ENCODE data around the gene METTL1.

The METTL1 gene

DNA sequence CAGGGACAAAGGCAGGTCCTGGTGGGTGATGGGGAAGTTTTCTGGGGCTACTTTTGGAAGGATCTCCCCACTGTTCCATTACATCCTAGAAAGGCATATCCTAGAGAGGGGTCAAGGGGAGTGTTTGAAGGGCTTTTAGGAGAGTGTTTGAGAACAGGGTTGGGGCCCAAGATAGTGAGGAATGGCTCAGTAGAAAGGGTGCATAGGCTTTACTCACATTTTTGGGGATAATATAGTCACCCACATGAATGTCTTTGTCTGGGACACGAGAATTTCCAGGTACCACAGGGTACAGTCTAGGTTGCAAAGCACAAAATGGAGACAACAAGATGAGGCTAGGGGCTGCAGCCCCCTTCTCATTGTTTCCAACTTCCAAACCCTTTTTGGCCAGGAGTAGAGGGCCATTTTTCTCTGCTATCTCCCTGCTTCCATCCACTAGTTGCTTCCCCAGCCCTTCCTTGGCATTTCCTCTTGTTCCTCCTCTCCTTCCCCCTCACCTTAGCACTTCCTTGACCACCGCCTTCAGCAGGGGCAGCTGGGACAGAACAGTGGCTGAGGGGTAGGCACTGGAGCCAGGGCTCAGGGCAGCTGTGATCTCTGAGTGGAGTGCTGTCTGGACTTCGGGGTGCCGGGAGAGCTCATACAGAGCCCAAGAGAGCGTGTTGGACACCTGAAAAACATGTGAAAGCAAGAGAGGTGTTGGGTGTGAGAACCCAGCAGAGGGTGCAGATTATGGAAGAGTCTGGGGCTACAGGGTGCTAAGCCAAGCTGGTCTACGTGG is 7.8 kb downstream of the METTL1 start:
- CTCF ChIA-PET: no interaction called here
- no peak for DNase-seq (ENCODE audit: extremely low spot score)
- POLR2A ChIA-PET: interaction anchor here (1.4 kb wide), 1 partner anchor 8 kb away, joined by 6 read pairs; the partner anchor contains the start of genes EEF1AKMT3 and METTL1
- no peak for TF ChIP-seq HDGF (IDR thresholded peaks at IDR 0.05; ENCODE audit: borderline replicate concordance)
- TF ChIP-seq ELF4 (IDR thresholded peaks at IDR 0.05): no peak
- TF ChIP-seq CTBP1 (IDR thresholded peaks at IDR 0.05; ENCODE audit: borderline replicate concordance): no peak
- TF ChIP-seq ZNF384 (IDR thresholded peaks at IDR 0.05): no peak
- TF ChIP-seq BHLHE40 (IDR thresholded peaks at IDR 0.05; ENCODE audit: borderline replicate concordance): no peak

DNA sequence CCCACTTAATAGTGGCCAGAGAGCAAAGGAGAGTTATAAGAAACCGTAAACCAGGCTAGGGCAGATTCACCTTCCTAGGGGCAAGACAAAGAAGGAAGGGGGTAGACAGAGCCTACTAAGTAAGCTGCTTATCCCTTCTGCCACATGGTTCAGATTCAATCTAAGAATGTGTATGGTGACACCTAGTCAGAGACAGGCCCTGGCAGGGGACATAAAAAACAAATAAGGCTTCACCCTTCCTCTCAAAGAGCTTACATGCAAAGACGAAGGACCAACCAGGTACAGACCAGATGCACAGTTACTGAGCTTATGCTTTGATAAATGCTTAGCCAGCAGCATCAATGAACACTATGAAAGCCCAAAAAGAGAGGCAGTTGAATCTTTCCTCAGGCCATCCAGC is 9.4 kb downstream of the METTL1 start:
- ChIA-PET POLR2A (interaction anchor here (1.4 kb wide), 1 partner anchor 10 kb away, joined by 6 read pairs; the partner anchor contains the start of genes EEF1AKMT3 and METTL1), CTCF (no interaction called here)
- TF ChIP-seq NFRKB (IDR thresholded peaks at IDR 0.05): no peak
- no peak for TF ChIP-seq BHLHE40 (IDR thresholded peaks at IDR 0.05; ENCODE audit: borderline replicate concordance)
- TF ChIP-seq ELF4 (IDR thresholded peaks at IDR 0.05): no peak
- TF ChIP-seq ARNT (IDR thresholded peaks at IDR 0.05): no peak
- TF ChIP-seq FOXM1 (IDR thresholded peaks at IDR 0.05; ENCODE audit: borderline replicate concordance): no peak
- TF ChIP-seq, protein P1, sequence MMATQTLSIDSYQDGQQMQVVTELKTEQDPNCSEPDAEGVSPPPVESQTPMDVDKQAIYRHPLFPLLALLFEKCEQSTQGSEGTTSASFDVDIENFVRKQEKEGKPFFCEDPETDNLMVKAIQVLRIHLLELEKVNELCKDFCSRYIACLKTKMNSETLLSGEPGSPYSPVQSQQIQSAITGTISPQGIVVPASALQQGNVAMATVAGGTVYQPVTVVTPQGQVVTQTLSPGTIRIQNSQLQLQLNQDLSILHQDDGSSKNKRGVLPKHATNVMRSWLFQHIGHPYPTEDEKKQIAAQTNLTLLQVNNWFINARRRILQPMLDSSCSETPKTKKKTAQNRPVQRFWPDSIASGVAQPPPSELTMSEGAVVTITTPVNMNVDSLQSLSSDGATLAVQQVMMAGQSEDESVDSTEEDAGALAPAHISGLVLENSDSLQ (IDR thresholded peaks at IDR 0.05): no peak
- no peak for TF ChIP-seq L3MBTL2 (conservative IDR thresholded peaks at IDR 0.05)
- TF ChIP-seq LEF1 (IDR thresholded peaks at IDR 0.05; ENCODE audit: borderline replicate concordance): no peak
- no peak for TF ChIP-seq SP1 (IDR thresholded peaks at IDR 0.05)
- no peak for TF ChIP-seq TARDBP (IDR thresholded peaks at IDR 0.05)
- no peak for DNase-seq (ENCODE audit: extremely low spot score)

DNA sequence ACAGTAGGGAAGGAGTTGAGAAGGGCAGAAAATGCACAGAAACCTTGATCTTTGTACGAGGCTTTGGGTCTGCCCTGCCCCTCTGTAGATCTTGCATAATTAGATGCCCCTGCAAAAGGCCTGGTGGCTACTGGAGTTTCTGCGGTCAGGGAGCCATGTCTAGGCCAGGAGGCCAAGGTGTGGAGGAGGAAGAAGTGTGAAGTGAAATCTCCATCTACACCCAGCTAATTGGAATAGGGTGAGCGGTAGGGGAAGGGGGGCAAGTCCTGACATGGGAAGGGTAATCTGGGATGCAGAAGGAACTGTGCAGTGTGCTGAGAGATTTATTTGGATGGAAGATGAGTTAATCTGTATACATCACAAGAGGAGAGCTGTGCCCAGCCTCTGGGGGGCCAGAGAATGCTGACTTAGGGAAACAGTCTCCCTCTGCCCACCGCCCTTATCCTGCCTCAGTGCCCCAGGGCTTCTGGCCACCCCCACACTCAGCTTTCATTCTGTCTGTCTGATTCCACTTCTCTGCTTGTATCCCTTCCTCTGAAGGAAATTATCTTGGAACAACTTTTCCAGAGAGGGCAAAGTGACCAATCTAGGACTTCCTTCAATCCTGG is 10.4 kb downstream of the METTL1 start:
- TF ChIP-seq BHLHE40 (IDR thresholded peaks at IDR 0.05; ENCODE audit: borderline replicate concordance) (no peak), LEF1 (IDR thresholded peaks at IDR 0.05; ENCODE audit: borderline replicate concordance) (no peak), L3MBTL2 (conservative IDR thresholded peaks at IDR 0.05) (no peak), ARNT (IDR thresholded peaks at IDR 0.05) (no peak), ZNF384 (IDR thresholded peaks at IDR 0.05) (no peak), HDGF (IDR thresholded peaks at IDR 0.05; ENCODE audit: borderline replicate concordance) (no peak), CTBP1 (IDR thresholded peaks at IDR 0.05; ENCODE audit: borderline replicate concordance) (no peak), TARDBP (IDR thresholded peaks at IDR 0.05) (no peak), FOXK2 (IDR thresholded peaks at IDR 0.05) (no peak), FOXM1 (IDR thresholded peaks at IDR 0.05; ENCODE audit: borderline replicate concordance) (no peak), SUZ12 (IDR thresholded peaks at IDR 0.05) (no peak), SP1 (IDR thresholded peaks at IDR 0.05) (no peak), FOXA1 (IDR thresholded peaks at IDR 0.05) (no peak), ELF4 (IDR thresholded peaks at IDR 0.05) (no peak), NFRKB (IDR thresholded peaks at IDR 0.05) (no peak)
- TF ChIP-seq, protein P1 (IDR thresholded peaks at IDR 0.05): no peak
- no peak for DNase-seq (ENCODE audit: extremely low spot score)
- ChIA-PET CTCF (no interaction called here), POLR2A (interaction anchor here (3.6 kb wide), 1 partner anchor 11 kb away, joined by 17 read pairs; the partner anchor contains the start of genes EEF1AKMT3 and METTL1)

- POLR2A ChIA-PET: interaction anchor here (2.1 to 3.6 kb wide), 2 partner anchors 12 to 23 kb away, joined by 6 to 17 read pairs; partner anchors contain the start of genes EEF1AKMT3, METTL1 and TSFM
- no peak for DNase-seq (ENCODE audit: extremely low spot score)
- TF ChIP-seq ARNT (IDR thresholded peaks at IDR 0.05) (no peak), SP1 (IDR thresholded peaks at IDR 0.05) (no peak), HDGF (IDR thresholded peaks at IDR 0.05; ENCODE audit: borderline replicate concordance) (no peak), L3MBTL2 (conservative IDR thresholded peaks at IDR 0.05) (no peak), NFRKB (IDR thresholded peaks at IDR 0.05) (no peak), FOXK2 (IDR thresholded peaks at IDR 0.05) (no peak), FOXM1 (IDR thresholded peaks at IDR 0.05; ENCODE audit: borderline replicate concordance) (no peak)
- TF ChIP-seq, protein P1 (IDR thresholded peaks at IDR 0.05): no peak
- CTCF ChIA-PET: interaction anchor here (2.0 kb wide), 1 partner anchor 8 kb away, joined by 8 read pairs; the partner anchor contains the start of gene CYP27B1
Observed at GRCh38 chr12:57760347-57760982, 11.4 kb downstream of the METTL1 start.

GRCh38 chr12:57759360-57759980 is 12.4 kb downstream of the METTL1 start:
- CTCF ChIA-PET: interaction anchor here (0.6 to 2.0 kb wide), 7 partner anchors 9 to 146 kb away, joined by 3 to 8 read pairs (median 3); partner anchors contain the start of genes CYP27B1, EEF1AKMT3, METTL1 and TSFM
- POLR2A ChIA-PET: interaction anchor here (1.2 to 3.6 kb wide), 4 partner anchors 8 to 24 kb away, joined by 3 to 17 read pairs (median 7); partner anchors contain the start of genes CYP27B1, EEF1AKMT3, METTL1 and TSFM
- DNase-seq (ENCODE audit: extremely low spot score): no peak
- TF ChIP-seq ARNT (IDR thresholded peaks at IDR 0.05) (no peak), SP1 (IDR thresholded peaks at IDR 0.05) (no peak), BHLHE40 (IDR thresholded peaks at IDR 0.05; ENCODE audit: borderline replicate concordance) (no peak), L3MBTL2 (conservative IDR thresholded peaks at IDR 0.05) (no peak), CTBP1 (IDR thresholded peaks at IDR 0.05; ENCODE audit: borderline replicate concordance) (no peak), FOXK2 (IDR thresholded peaks at IDR 0.05) (no peak), ZNF384 (IDR thresholded peaks at IDR 0.05) (no peak), FOXM1 (IDR thresholded peaks at IDR 0.05; ENCODE audit: borderline replicate concordance) (no peak), SUZ12 (IDR thresholded peaks at IDR 0.05) (no peak), NFRKB (IDR thresholded peaks at IDR 0.05) (no peak), ELF4 (IDR thresholded peaks at IDR 0.05) (no peak), FOXA1 (IDR thresholded peaks at IDR 0.05) (no peak), TARDBP (IDR thresholded peaks at IDR 0.05) (no peak), LEF1 (IDR thresholded peaks at IDR 0.05; ENCODE audit: borderline replicate concordance) (no peak), HDGF (IDR thresholded peaks at IDR 0.05; ENCODE audit: borderline replicate concordance) (no peak)
- TF ChIP-seq, protein P1 (IDR thresholded peaks at IDR 0.05): no peak
